Rectal smooth muscle tissue (tissue), 1 donor: Measurements from ENCODE around the gene SH3RF3.
"Not testable (repeated sequence)": the region's sequence is repeated elsewhere in the genome, so short reads cannot be mapped to it uniquely, and the experiment has no call there.

Experiments
- H3K27ac ChIP-seq: one replicate; pipeline ENCODE4 v1.7.0; 2013; ENCODE audit warnings: low read depth, low read length, inconsistent platforms
- H3K27me3 ChIP-seq: one replicate; pipeline ENCODE4 v1.7.0; 2013; ENCODE audit warnings: low read length; ENCODE audit not compliant: control insufficient read depth, insufficient read depth
- H3K36me3 ChIP-seq: one replicate; pipeline ENCODE4 v1.7.0; 2013; ENCODE audit warnings: low read length; ENCODE audit not compliant: control insufficient read depth, insufficient read depth
- H3K4me1 ChIP-seq: one replicate; pipeline ENCODE4 v1.7.0; 2013; ENCODE audit warnings: low read length; ENCODE audit not compliant: control insufficient read depth, insufficient read depth
- H3K4me3 ChIP-seq: one replicate; pipeline ENCODE4 v1.7.0; 2013; ENCODE audit warnings: low read length
- H3K9ac ChIP-seq: one replicate; pipeline ENCODE4 v1.7.0; 2013; ENCODE audit warnings: low read length

The SH3RF3 gene

DNA sequence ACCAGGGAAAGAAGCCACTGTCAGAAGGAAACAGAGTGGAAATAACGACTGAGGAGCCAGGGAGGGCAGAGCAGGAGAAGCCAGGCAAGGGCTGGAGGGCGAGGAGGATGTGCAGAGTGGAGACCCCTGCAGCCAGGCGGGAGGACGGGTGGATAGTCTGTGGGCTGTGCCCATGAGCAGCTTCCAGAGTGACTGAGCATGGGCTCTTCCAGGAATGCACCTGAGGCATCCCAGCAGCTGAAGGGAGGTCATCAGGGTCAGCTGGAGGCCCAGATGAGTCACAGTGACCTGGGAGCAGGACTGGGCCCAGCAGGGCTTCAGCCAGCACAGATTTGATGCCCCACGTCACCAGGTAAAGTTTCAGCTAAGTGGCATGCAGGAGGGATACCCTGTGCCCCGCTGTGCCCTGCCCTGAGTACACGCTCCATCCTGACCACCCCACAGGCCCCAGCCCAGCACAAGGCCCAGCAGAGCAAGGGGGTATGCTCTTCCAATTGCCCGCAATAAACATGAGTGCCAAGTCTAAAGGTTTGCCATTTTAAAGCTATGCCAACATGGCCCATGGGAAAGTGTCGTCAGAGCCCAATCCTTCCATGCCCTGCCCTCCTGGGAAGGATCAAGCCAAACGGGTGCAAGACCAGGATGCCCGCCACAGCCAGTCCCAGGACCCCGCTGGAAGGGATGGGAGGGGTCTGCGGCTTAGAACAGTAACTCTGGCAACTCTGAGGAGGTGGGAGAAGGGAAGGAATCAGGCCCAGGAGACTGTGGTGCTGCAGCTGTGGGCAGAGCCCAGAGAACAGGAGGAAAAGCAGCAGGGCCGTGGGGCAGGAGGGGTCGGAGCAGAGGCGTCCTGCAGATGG is 399.1 kb downstream of the SH3RF3 start:
- Histone ChIP-seq H3K4me1 (no peaks in the 10 kb centered on the region), H3K36me3 (no peaks in the 10 kb centered on the region), H3K4me3 (no peak overlapping the region), H3K9ac (no peak overlapping the region), H3K27ac (no peak overlapping the region), H3K27me3 (no peaks in the 10 kb centered on the region)

DNA sequence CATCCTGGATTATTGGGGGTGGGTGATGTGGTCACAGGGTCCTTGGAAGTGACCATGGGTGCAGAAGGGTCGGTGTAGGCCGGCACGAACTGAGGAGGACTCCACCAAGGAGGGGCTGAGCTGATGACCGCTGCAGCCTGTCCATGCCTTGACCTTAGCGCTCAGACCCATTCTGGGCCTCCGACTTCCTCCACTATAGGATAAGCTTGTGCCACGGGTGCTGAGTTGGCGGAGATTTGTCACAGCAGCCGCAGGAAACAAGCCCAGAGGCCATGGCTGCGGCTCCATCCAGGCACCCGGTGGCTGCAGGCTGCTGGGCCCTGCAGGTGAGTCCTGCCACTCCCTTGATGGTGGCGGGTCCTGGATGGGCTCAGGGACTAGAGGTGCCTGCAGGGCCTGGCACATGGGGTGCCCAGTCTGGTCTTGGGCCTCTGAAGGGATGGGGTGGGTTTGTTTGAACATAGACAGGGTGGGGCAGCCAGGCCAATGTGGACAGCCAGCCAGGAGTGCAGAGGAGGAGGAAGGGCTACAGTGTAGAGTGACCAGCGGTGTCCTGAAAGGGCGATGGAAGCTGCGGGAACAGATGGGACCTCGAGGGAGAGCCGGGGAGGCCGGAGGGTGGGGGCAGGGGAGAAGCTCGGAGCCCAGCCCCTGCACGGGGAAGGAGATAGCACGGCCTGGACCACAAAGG is 400.0 kb downstream of the SH3RF3 start:
- Histone ChIP-seq H3K27ac (no peak overlapping the region), H3K27me3 (no peaks in the 10 kb centered on the region), H3K4me1 (no peaks in the 10 kb centered on the region), H3K36me3 (no peaks in the 10 kb centered on the region), H3K9ac (no peak overlapping the region), H3K4me3 (no peak overlapping the region)

DNA sequence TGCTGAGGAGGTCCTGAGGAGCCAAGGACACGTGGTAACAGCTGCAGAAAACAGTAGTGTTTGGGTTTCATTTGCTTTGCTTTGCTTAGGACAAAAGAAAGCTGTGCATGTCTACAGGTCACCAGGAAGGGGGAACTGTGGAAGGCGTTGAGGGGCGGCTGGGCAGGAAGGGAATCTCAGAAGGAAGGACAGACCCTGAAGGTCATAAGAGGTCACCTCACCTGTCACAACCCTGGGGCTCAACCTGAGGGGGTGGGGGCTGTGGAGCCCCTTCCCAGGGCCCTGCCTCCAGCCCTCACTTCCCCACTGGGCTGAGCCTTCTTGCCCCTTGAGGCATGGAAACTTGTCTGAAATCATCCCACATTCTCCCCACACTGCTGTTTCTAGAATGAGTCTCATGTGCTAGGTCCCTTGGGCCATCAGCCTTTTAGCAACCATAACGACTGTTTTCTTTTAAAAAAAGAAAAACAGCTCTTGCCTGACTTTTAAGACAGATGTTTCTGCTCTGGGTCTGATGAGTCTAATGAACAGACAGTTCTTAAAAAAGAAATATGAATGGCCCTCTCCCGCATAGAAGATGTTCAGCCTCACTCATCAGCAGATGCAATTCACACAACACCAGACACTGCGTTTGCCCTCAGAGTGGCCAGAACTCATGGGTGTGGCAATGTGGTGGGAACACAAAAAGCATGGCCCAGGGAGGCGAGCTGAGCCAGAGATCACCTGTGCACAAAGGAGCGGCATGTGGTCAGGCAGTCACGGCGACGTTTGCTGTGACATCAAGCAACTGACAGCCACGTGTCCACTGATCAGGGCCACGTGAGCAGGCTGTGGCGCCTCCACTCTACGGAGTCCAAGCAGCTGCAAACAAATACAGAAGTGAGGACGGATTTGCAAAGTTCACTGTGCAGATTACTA is 400.8 kb downstream of the SH3RF3 start:
- H3K9ac ChIP-seq, result no peak overlapping the region
- H3K4me3 ChIP-seq, result no peak overlapping the region
- H3K27me3 ChIP-seq, result no peaks in the 10 kb centered on the region
- H3K4me1 ChIP-seq, result no peaks in the 10 kb centered on the region
- H3K27ac ChIP-seq, result no peak overlapping the region
- H3K36me3 ChIP-seq, result no peaks in the 10 kb centered on the region

DNA sequence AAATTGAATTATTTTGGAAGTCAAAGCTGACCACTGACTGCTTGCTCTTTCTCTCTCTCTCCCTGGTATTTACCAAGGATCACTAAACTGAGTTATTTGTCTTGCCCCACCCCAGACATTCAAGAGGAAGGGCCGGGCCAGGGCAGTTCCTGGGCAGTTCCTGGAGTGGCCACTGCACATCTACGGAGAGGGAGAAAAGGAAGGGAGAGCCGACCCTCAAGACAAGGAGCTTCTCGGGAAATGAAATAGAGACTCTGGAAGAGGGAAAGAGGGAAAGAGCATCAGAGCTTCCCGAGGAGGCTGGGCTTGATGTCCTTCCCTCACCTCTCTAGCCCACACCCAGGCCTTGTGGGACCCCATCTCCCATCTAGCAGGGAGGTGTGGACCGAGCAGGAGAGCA is 401.7 kb downstream of the SH3RF3 start:
- H3K4me1 ChIP-seq, result no peaks in the 10 kb centered on the region
- no peak overlapping the region for H3K27ac ChIP-seq
- no peak overlapping the region for H3K4me3 ChIP-seq
- no peak overlapping the region for H3K9ac ChIP-seq
- no peaks in the 10 kb centered on the region for H3K36me3 ChIP-seq
- H3K27me3 ChIP-seq, result no peaks in the 10 kb centered on the region

DNA sequence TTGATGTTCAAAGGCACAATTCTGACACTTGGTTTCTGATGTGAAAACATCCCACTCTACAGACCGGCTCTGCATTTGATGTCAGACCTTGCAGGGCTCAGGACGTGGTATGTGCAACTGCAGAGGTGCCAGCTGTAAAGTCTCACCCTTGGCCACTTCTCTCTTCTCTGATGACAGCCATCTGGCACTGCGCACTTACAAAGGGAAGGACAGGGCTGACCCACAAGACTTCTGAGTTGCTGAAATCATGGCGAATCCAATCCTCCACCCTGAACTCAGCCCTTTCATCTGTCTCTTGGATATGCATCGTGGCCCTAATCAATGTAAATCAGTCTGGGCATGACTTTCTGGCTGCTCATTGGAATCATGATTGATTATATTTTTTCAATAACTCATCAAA is 402.2 kb downstream of the SH3RF3 start:
- no peaks in the 10 kb centered on the region for H3K27me3 ChIP-seq

DNA sequence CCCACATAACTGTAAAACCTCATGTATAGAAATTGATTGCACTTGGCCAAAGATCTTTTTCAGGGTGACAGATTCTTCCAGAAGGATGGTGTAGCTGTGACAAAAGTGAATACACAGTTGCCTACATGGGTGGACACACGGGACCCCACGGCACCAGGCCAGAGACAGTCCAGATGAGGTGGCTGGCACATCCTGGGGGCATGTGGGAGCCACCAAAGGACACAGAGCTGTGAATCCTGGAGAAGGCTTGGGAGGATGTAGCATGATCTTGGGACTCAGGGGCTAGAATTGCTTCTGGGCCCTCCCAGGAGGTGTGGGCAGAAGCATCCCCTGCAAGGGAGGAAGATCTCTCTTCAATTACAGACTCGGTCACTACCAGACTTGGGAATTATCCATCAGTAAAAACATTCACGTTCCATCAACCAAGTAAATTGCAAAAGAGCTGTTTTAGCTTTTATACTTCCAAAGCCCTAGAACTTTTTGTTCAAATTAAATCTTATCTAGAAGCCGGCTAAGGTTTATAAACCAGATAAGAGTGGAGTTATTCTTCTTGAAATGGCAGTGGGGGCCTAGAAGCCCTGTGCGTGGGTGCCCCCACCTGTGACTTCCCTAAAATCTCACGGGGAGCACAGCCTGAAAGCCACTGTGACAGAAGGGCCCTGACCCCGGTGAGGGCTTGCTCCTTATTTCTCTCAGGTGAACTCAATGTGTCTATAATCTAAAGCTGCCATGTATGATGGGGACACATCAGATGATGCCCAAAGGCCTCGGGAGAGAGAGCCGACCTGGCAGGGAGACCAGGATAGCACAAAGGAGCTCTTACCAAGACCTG is 403.1 kb downstream of the SH3RF3 start:
- H3K27ac ChIP-seq, result no peak overlapping the region
- no peak overlapping the region for H3K9ac ChIP-seq
- no peaks in the 10 kb centered on the region for H3K27me3 ChIP-seq
- H3K36me3 ChIP-seq, result no peaks in the 10 kb centered on the region
- H3K4me3 ChIP-seq, result no peak overlapping the region
- no peaks in the 10 kb centered on the region for H3K4me1 ChIP-seq

More for the DNA sequence above, 402.2 kb downstream of the SH3RF3 start:
- Histone ChIP-seq H3K36me3 (no peaks in the 10 kb centered on the region), H3K4me1 (no peaks in the 10 kb centered on the region), H3K4me3 (no peak overlapping the region), H3K27ac (no peak overlapping the region), H3K9ac (no peak overlapping the region)

DNA sequence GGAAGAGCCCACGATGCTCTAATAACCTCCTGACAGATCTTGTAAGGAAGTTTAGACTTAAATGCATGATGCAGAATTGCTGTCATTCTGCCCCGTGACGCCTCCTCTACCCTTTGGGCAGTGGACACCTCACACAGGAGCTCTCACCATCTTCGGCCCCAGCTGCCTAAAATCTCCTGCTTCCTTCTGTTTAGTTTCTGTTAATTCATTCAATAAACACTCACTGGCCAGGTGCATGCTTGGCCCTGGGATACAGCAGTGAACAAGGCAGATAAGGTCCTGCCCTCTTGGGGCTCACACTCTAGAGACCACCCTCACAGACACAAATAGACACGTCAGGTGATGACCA is 403.7 kb downstream of the SH3RF3 start:
- H3K9ac ChIP-seq, result no peak overlapping the region
- H3K27me3 ChIP-seq, result no peaks in the 10 kb centered on the region
- H3K36me3 ChIP-seq, result no peaks in the 10 kb centered on the region

DNA sequence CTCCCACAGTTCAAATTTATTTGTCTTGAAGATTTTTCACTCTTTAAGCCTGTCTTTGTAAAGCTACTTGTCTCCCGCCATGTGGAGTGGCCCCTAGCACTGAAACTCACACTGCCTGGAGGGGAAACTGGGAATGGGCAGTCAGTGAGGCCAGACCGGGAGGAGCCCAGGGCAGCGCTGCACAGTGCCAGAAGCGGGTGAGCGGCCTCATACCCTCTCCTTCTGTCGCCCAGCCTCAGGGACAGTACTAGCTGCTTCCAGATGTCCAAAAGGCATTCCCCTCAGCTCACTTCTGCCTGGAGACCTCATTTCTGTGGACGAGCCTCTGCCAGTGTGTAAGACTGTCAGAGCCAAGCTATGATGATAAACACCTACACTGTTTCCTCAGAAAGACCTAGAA is 404.8 kb downstream of the SH3RF3 start:
- no peaks in the 10 kb centered on the region for H3K27me3 ChIP-seq
- no peak overlapping the region for H3K9ac ChIP-seq
- no peak overlapping the region for H3K27ac ChIP-seq
- no peaks in the 10 kb centered on the region for H3K4me1 ChIP-seq
- H3K36me3 ChIP-seq, result no peaks in the 10 kb centered on the region
- H3K4me3 ChIP-seq, result no peak overlapping the region

More for the DNA sequence above, 403.7 kb downstream of the SH3RF3 start:
- Histone ChIP-seq H3K4me3 (no peak overlapping the region), H3K27ac (no peak overlapping the region), H3K4me1 (no peaks in the 10 kb centered on the region)

DNA sequence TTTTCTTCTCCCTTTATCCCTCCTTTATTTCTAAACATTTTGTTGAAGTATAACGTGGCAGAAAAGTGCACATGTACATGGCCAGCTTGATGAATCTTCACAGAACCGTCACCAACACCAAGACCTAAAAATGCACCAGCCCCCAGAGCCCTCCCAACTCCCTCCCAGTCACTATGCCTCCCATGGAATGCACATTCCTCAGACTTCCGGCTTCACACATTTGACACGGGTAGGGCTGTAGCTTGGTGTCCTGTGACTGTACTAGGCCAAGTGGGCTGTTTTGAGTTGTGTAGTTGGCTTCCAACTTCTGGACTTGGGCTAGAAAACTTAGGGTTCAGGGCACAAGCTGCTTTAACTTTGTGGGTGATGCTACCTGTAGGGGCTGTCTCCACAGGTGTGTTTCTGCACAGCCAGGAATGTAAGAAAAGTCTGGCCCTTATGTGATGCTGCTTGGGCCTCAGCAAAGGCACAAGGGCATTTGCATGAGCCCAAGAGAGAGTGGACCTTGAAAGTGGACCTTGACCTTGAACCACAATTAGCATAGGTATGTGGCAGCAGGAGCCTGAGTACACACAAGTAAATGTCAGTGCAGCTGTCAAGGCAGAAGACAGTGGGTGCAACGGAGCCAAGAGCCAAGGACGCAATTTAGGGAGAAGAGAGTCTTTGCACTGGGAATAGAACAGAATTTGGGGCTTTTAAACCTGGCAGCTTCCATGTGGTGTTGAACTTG is 406.4 kb downstream of the SH3RF3 start:
- H3K9ac ChIP-seq, result no peak overlapping the region
- no peaks in the 10 kb centered on the region for H3K4me1 ChIP-seq
- no peak overlapping the region for H3K27ac ChIP-seq

DNA sequence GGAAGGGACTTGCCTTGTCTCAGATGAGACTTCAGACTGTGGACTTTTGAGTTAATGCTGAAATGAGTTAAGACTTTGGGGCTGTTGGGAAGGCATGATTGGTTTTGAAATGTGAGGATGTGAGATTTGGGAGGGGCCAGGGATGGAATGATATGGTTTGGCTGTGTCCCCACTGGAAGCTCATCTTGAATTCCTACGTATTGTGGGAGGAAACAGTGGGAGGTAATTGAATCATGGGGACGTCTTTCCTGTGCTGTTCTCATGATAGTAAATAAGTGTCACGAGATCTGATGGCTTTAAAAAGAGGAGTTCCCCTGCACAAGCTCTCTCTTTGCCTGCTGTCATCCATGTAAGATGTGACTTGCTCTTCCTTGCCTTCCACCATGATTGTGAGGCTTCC is 407.6 kb downstream of the SH3RF3 start:
- H3K27ac ChIP-seq, H3K36me3 ChIP-seq, H3K27me3 ChIP-seq, H3K4me3 ChIP-seq, H3K4me1 ChIP-seq, H3K9ac ChIP-seq: not testable (repeated sequence)

More for the DNA sequence above, 406.4 kb downstream of the SH3RF3 start:
- Histone ChIP-seq H3K36me3 (no peaks in the 10 kb centered on the region), H3K27me3 (no peaks in the 10 kb centered on the region), H3K4me3 (no peak overlapping the region)

DNA sequence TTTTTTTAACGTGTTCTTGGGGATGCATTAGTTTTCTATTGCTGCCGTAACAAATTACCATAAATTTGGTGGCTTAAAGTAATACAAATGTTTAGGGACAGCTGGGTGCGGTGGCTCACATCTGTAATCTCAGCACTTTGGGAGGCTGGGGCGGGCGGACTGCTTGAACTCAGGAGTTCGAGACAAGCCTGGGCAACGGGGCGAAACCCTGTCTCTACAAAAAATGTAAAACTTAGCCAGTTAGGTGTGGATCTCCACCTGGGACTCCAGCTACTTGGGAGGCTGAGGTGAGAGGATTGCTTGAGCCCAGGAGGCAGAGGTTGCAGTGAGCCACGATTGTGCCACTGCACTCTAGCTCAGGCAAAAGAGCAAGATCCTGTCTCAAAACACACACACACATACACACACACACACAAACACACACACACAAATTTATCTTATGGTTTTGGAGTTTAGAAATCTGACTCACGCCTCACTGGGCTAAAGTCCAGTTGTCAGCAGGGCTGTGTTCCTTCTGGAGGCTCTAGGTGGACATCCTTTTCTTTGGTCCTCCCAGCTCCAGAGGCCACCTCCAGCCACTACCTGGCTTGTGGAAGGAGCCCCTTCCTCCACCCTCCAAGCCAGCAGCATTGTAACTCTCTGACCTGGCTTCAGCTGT is 408.7 kb downstream of the SH3RF3 start:
- Histone ChIP-seq H3K4me1 (peaks cover 2% of the 10 kb centered on the region), H3K27me3 (no peaks in the 10 kb centered on the region), H3K36me3 (no peaks in the 10 kb centered on the region), H3K27ac (no peak overlapping the region), H3K4me3 (no peak overlapping the region), H3K9ac (no peak overlapping the region)
